K562 (cell line): ENCODE results near the gene KCND3. TPM values are rescaled to one million over a fixed set of nuclear protein-coding genes. Genes with fewer than 3 reads are reported as not detected.

ENCODE experiments used
- BRF1 ChIP-seq: IDR thresholded peaks from 3 replicates; pipeline ENCODE4 v1.6.1; 2011; ENCODE audit warnings: borderline replicate concordance, mild to moderate bottlenecking; ENCODE audit not compliant: insufficient read length; ENCODE audit errors: extremely low read depth
- CAMTA2 ChIP-seq: fragments of 250-450 bp; sonication (Bioruptor Pico); conservative IDR thresholded peaks from 2 replicates; pipeline ENCODE4 v1.5.1; 2022
- CEBPB ChIP-seq: fragments of 450-650 bp; IDR thresholded peaks from 2 replicates; pipeline ENCODE4 v1.6.1; 2016; ENCODE audit warnings: missing genetic modification characterization, missing compliant biosample characterization
- IRF2 ChIP-seq: sonication (generic); formaldehyde crosslinking; IDR thresholded peaks from 2 replicates; pipeline ENCODE4 v1.8.1; 2022; ENCODE audit warnings: mild to moderate bottlenecking, missing genetic modification reagents
- MBD2 ChIP-seq: sonication (generic); IDR thresholded peaks from 2 replicates; pipeline ENCODE4 v1.6.1; 2016; ENCODE audit warnings: low read depth, borderline replicate concordance
- MGA ChIP-seq: fragments of 450-650 bp; IDR thresholded peaks from 2 replicates; pipeline ENCODE4 v1.6.1; 2016; ENCODE audit warnings: mild to moderate bottlenecking, moderate library complexity
- MTF1 ChIP-seq: fragments of 250-450 bp; sonication (Bioruptor Pico); IDR thresholded peaks from 2 replicates; pipeline ENCODE4 v1.9.0; 2021; ENCODE audit warnings: moderate library complexity, mild to moderate bottlenecking, inconsistent platforms, borderline replicate concordance
- SAFB ChIP-seq: fragments of 200-400 bp; formaldehyde crosslinking; IDR thresholded peaks from 2 replicates; pipeline ENCODE4 v1.6.1; 2017; ENCODE audit warnings: low read depth, low read length, borderline replicate concordance
- SNAPC5 ChIP-seq: fragments of 250-450 bp; sonication (Bioruptor Pico); IDR thresholded peaks from 2 replicates; pipeline ENCODE4 v1.8.0; 2021; ENCODE audit warnings: moderate library complexity, mild to moderate bottlenecking, inconsistent platforms
- SRSF1 ChIP-seq: fragments of 200-400 bp; formaldehyde crosslinking; IDR thresholded peaks from 2 replicates; pipeline ENCODE4 v1.6.1; 2017; ENCODE audit warnings: mild to moderate bottlenecking, low read depth, low read length, moderate library complexity
- THRA ChIP-seq: fragments of 450-650 bp; IDR thresholded peaks from 2 replicates; pipeline ENCODE4 v1.6.1; 2017; ENCODE audit warnings: mild to moderate bottlenecking, moderate library complexity
- ZBTB9 ChIP-seq: fragments of 450-650 bp; formaldehyde crosslinking; IDR thresholded peaks from 2 replicates; pipeline ENCODE4 v1.4.0; 2020; ENCODE audit warnings: mild to moderate bottlenecking, moderate library complexity
- ZNF384 ChIP-seq: IDR thresholded peaks from 2 replicates; pipeline ENCODE4 v1.6.1; 2012; ENCODE audit warnings: low read depth, low read length, improper control_type of control experiment
- polyA plus RNA-seq, 8 experiments: library from polyadenylated mRNA; depleted of rRNA in 4 of 8; stranded (reverse) in 5 of 8; unstranded in 3 of 8; fragments of >200 nt; fragmentation: Nextera tagmentation in 2 of 8; fragmentation: Illumina TruSeq in 1 of 8; extraction: Ambion mirVana in 2 of 8; extraction: Trizol in 1 of 8; gene quantifications; 2 replicates each; pipeline versions ENCODE4 v1.2.1 to v1.2.3, GENCODE V29; 2011 to 2014; ENCODE audit warnings: inconsistent platforms in 1 of 8, missing spikeins in 1 of 8
- total RNA-seq, 7 experiments: library from RNA; depleted of rRNA in 6 of 7; stranded (reverse); fragments of >200 nt in 6 of 7; fragmentation: Illumina TruSeq in 2 of 7; extraction: Trizol in 2 of 7; gene quantifications; 2 replicates each; pipeline versions ENCODE4 v1.2.1 to v1.2.3, GENCODE V29; 2011 to 2021; ENCODE audit warnings: low replicate concordance in 1 of 7

Gene KCND3
- total and polyA plus RNA-seq, 9 of the 15 experiments (the other 6 are each of a cell fraction or from before 2014, with no cell fraction given), result not detected

- TF ChIP-seq SRSF1, result no peak
- no peak for TF ChIP-seq SNAPC5
- TF ChIP-seq CEBPB (tag), result peak; percentile 85; the same call in 1 of the 2 replicates
- no peak for TF ChIP-seq MTF1
- peak; percentile 61 for TF ChIP-seq MBD2
- TF ChIP-seq ZBTB9 (CRISPR knock-in tag), result no peak
- 0 out of 2 replicates have a peak, but pooled peaks have one; percentile 10 for TF ChIP-seq CAMTA2 (CRISPR knock-in tag)
- TF ChIP-seq BRF1, result no peak
- TF ChIP-seq ZNF384, result peak; percentile 83
- TF ChIP-seq THRA, result no peak
- no peak for TF ChIP-seq SAFB
- peak; percentile 91 for TF ChIP-seq MGA
- TF ChIP-seq IRF2 (CRISPR knock-in tag), result no peak; the same call in 1 of the 2 replicates
These were observed 233.9 kb downstream of the KCND3 start, which contains the start of gene DDX20 (continued) for GRCh38 chr1:111755331-111756123.
